H1 (cell line): ENCODE data around the gene CEP76. TPM values are rescaled to one million over a fixed set of nuclear protein-coding genes. Genes with fewer than 3 reads are reported as not detected.

Source experiments
- CTCF ChIA-PET: fragments of 300-600 bp; sonication (Branson Sonifier 250); formaldehyde crosslinking; loops from one replicate; lab custom pipeline; 2021; ENCODE audit not compliant: partially characterized antibody; lab: Charles Lee
- POLR2A ChIA-PET: fragments of 300-600 bp; sonication (Branson Sonifier 250); formaldehyde crosslinking; loops from one replicate; lab custom pipeline; 2021; ENCODE audit warnings: inconsistent platforms; ENCODE audit not compliant: partially characterized antibody; lab: Charles Lee
- DNase-seq, 2 experiments: peaks; one replicate each; pipeline versions ENCODE4 v3.0.0 to v3.0.0-alpha.2; 2010 to 2022; ENCODE audit warnings: low spot score in 2 of 2, low read depth in 1 of 2, mixed read lengths in 1 of 2
- FAIRE-seq: peaks from 2 replicates; lab custom pipeline; 2011; peaks lifted over from hg19 to GRCh38; lab: Jason Lieb, UNC
- H2AFZ ChIP-seq: 2 replicates; pipeline ENCODE4 v1.8.1; 2012; ENCODE audit warnings: low read length, inconsistent platforms
- H2AK5ac ChIP-seq: 2 replicates; pipeline ENCODE4 v1.6.1; 2013; ENCODE audit warnings: low read depth, low read length
- H2BK120ac ChIP-seq: replicated peaks from 2 replicates; pipeline ENCODE3; 2013; ENCODE audit warnings: low read depth, low read length, inconsistent platforms
- H2BK12ac ChIP-seq: 2 replicates; pipeline ENCODE4 v1.6.1; 2013; ENCODE audit warnings: low read depth, low read length
- H2BK15ac ChIP-seq: 2 replicates; pipeline ENCODE4 v1.6.1; 2013; ENCODE audit warnings: low read length
- H2BK20ac ChIP-seq: 2 replicates; pipeline ENCODE4 v1.6.1; 2013; ENCODE audit warnings: low read length
- H2BK5ac ChIP-seq: 2 replicates; pipeline ENCODE4 v1.6.1; 2013; ENCODE audit warnings: low read depth, low read length
- H3K14ac ChIP-seq: 2 replicates; pipeline ENCODE4 v1.6.1; 2013; ENCODE audit warnings: inconsistent platforms; ENCODE audit not compliant: insufficient read length
- H3K18ac ChIP-seq: 2 replicates; pipeline ENCODE4 v1.6.1; 2013; ENCODE audit warnings: low read length; ENCODE audit errors: extremely low read depth
- H3K23ac ChIP-seq: 2 replicates; pipeline ENCODE4 v1.6.1; 2013; ENCODE audit warnings: inconsistent platforms; ENCODE audit not compliant: insufficient read length
- H3K23me2 ChIP-seq: 2 replicates; pipeline ENCODE4 v1.6.1; 2013; ENCODE audit warnings: low read depth, low read length
- H3K27ac ChIP-seq: 2 replicates; pipeline ENCODE4 v1.6.1; 2011; ENCODE audit warnings: low read depth, low read length, inconsistent platforms
- H3K27me3 ChIP-seq, 4 experiments: replicated peaks in 1 of 4; 1 replicate in 1 of 4; 2 replicates in 3 of 4; pipeline versions ENCODE4 v1.6.1 to v1.8.1; 2011 to 2013; ENCODE audit warnings: low read length in 3 of 4, mild to moderate bottlenecking in 3 of 4, inconsistent platforms in 2 of 4, mixed read lengths in 2 of 4, moderate library complexity in 1 of 4; ENCODE audit not compliant: control insufficient read depth in 3 of 4, insufficient read depth in 3 of 4; ENCODE audit errors: extremely low read depth in 1 of 4
- H3K36me3 ChIP-seq, 4 experiments: 2 replicates each; pipeline versions ENCODE4 v1.6.1 to v1.8.1; 2011 to 2013; ENCODE audit warnings: mild to moderate bottlenecking in 4 of 4, low read length in 3 of 4, moderate library complexity in 2 of 4, control low read depth in 1 of 4, inconsistent platforms in 1 of 4; ENCODE audit not compliant: insufficient read depth in 4 of 4, control insufficient read depth in 2 of 4
- H3K4ac ChIP-seq: replicated peaks from 2 replicates; pipeline ENCODE3; 2013; ENCODE audit warnings: low read length, low read depth, mixed read lengths, inconsistent platforms; ENCODE audit not compliant: insufficient read length
- H3K4me1 ChIP-seq, 4 experiments: replicated peaks in 1 of 4; 1 replicate in 1 of 4; 2 replicates in 3 of 4; pipeline versions ENCODE4 v1.6.1 to v1.8.1; 2011 to 2013; ENCODE audit warnings: low read length in 3 of 4, inconsistent platforms in 2 of 4, mixed read lengths in 1 of 4; ENCODE audit not compliant: insufficient read depth in 4 of 4, control insufficient read depth in 3 of 4
- H3K4me2 ChIP-seq, 2 experiments: 2 replicates each; pipeline versions ENCODE4 v1.6.1 to v1.8.1; 2011 to 2013; ENCODE audit warnings: low read depth in 2 of 2, low read length in 2 of 2, control low read depth in 1 of 2, inconsistent platforms in 1 of 2, mild to moderate bottlenecking in 1 of 2; ENCODE audit not compliant: insufficient read depth in 1 of 2
- H3K4me3 ChIP-seq, 4 experiments: fragments of 200-600, 300-600 bp in 1 of 4; sonication (generic), shearing (Covaris generic), sonication (Bioruptor Twin) in 1 of 4; 2 replicates each; pipeline versions ENCODE4 v1.5.1 to v1.8.1; 2011 to 2016; ENCODE audit warnings: low read length in 4 of 4, low read depth in 3 of 4, control low read depth in 2 of 4, inconsistent platforms in 2 of 4, mild to moderate bottlenecking in 2 of 4, mixed read lengths in 1 of 4, moderate library complexity in 1 of 4; ENCODE audit not compliant: insufficient read depth in 2 of 4; ENCODE audit errors: extremely low read depth in 1 of 4
- H3K56ac ChIP-seq: replicated peaks from 2 replicates; pipeline ENCODE3; 2013; ENCODE audit warnings: low read depth, mild to moderate bottlenecking, mixed read lengths, low read length, inconsistent platforms; ENCODE audit not compliant: insufficient read length
- H3K79me1 ChIP-seq: 2 replicates; pipeline ENCODE4 v1.6.1; 2013; ENCODE audit warnings: low read depth, low read length, control low read depth
- H3K79me2 ChIP-seq, 2 experiments: 2 replicates each; pipeline versions ENCODE4 v1.6.1 to v1.8.1; 2012 to 2013; ENCODE audit warnings: low read length in 2 of 2, mild to moderate bottlenecking in 2 of 2, inconsistent platforms in 1 of 2; ENCODE audit not compliant: insufficient read depth in 2 of 2, control insufficient read depth in 1 of 2
- H3K9ac ChIP-seq, 4 experiments: replicated peaks in 1 of 4; 1 replicate in 1 of 4; 2 replicates in 3 of 4; pipeline versions ENCODE4 v1.6.1 to v1.8.1; 2011 to 2013; ENCODE audit warnings: low read depth in 3 of 4, low read length in 3 of 4, control low read depth in 2 of 4, mild to moderate bottlenecking in 2 of 4, moderate library complexity in 2 of 4, inconsistent platforms in 1 of 4; ENCODE audit errors: extremely low read depth in 1 of 4
- H3K9me3 ChIP-seq, 2 experiments: 2 replicates each; pipeline versions ENCODE4 v1.6.1 to v1.8.1; 2012 to 2013; ENCODE audit warnings: mild to moderate bottlenecking in 2 of 2, moderate library complexity in 2 of 2, control low read depth in 1 of 2, inconsistent platforms in 1 of 2, low read depth in 1 of 2, low read length in 1 of 2, mixed read lengths in 1 of 2; ENCODE audit not compliant: insufficient read depth in 2 of 2
- H4K20me1 ChIP-seq, 2 experiments: replicated peaks in 1 of 2; 2 replicates each; pipeline versions ENCODE3 to v1.8.1; 2011 to 2013; ENCODE audit warnings: inconsistent platforms in 2 of 2, low read length in 2 of 2, mild to moderate bottlenecking in 1 of 2; ENCODE audit not compliant: insufficient read depth in 2 of 2, control insufficient read depth in 1 of 2
- H4K5ac ChIP-seq: 2 replicates; pipeline ENCODE4 v1.6.1; 2013; ENCODE audit warnings: low read length, low read depth, mixed read lengths, inconsistent platforms; ENCODE audit not compliant: insufficient read length
- H4K8ac ChIP-seq: 2 replicates; pipeline ENCODE4 v1.8.0; 2013; ENCODE audit warnings: mild to moderate bottlenecking, moderate library complexity, low read length, inconsistent platforms; ENCODE audit not compliant: insufficient read depth; ENCODE audit errors: extremely low read depth
- H4K91ac ChIP-seq: replicated peaks from 2 replicates; pipeline ENCODE3; 2013; ENCODE audit warnings: low read length, mixed read lengths, inconsistent platforms; ENCODE audit not compliant: insufficient read length
- ATF3 ChIP-seq: IDR thresholded peaks from 2 replicates; pipeline ENCODE4 v1.6.1; 2011; ENCODE audit warnings: low read depth, mild to moderate bottlenecking, low read length; ENCODE audit not compliant: insufficient read depth
- BCL11A ChIP-seq, 2 experiments: IDR thresholded peaks; one replicate each; pipeline ENCODE4 v1.6.1; 2011; ENCODE audit warnings: low read depth in 2 of 2, low read length in 2 of 2, mild to moderate bottlenecking in 2 of 2
- BRCA1 ChIP-seq: IDR thresholded peaks from 2 replicates; pipeline ENCODE4 v1.6.1; 2012; ENCODE audit warnings: low read depth, low read length, improper control_type of control experiment
- CEBPB ChIP-seq: IDR thresholded peaks from 2 replicates; pipeline ENCODE4 v1.6.1; 2012; ENCODE audit warnings: low read depth, low read length
- CTBP2 ChIP-seq: IDR thresholded peaks from 2 replicates; pipeline ENCODE4 v1.7.0; 2011; ENCODE audit warnings: borderline replicate concordance, mild to moderate bottlenecking, moderate library complexity, mixed read lengths, low read length; ENCODE audit not compliant: insufficient read depth, insufficient read length
- E2F6 ChIP-seq: IDR thresholded peaks from 2 replicates; pipeline ENCODE4 v1.6.1; 2012; ENCODE audit warnings: inconsistent platforms
- JUN ChIP-seq: IDR thresholded peaks from 2 replicates; pipeline ENCODE4 v1.6.1; 2011; ENCODE audit warnings: low read depth, mild to moderate bottlenecking, improper control_type of control experiment, low read length
- NRF1 ChIP-seq: IDR thresholded peaks from 2 replicates; pipeline ENCODE4 v1.6.1; 2011; ENCODE audit warnings: mild to moderate bottlenecking, low read depth, low read length, improper control_type of control experiment
- SAP30 ChIP-seq: fragments of 300-600 bp; sonication (generic); IDR thresholded peaks from 2 replicates; pipeline ENCODE4 v1.7.1; 2012; ENCODE audit warnings: low read length, moderate library complexity, mild to moderate bottlenecking, inconsistent platforms; ENCODE audit not compliant: insufficient read depth, insufficient replicate concordance
- SP1 ChIP-seq: IDR thresholded peaks from 2 replicates; pipeline ENCODE4 v1.6.1; 2011; ENCODE audit warnings: low read depth, low read length
- SP4 ChIP-seq: IDR thresholded peaks from 2 replicates; pipeline ENCODE4 v1.6.1; 2012; ENCODE audit warnings: low read length, inconsistent platforms
- SRF ChIP-seq: IDR thresholded peaks from 2 replicates; pipeline ENCODE4 v1.6.1; 2011; ENCODE audit warnings: mild to moderate bottlenecking, low read depth, low read length, moderate library complexity
- WGBS, 2 experiments: shearing (Covaris generic) in 1 of 2; methylation state at CpG; one replicate each; pipeline versions ENCODE4 v1.1.6 to v1.1.7; 2013 to 2015; ENCODE audit warnings: low lambda C conversion rate in 2 of 2, mixed read lengths in 2 of 2, inconsistent platforms in 1 of 2, low coverage in 1 of 2, missing lambda C conversion rate in 1 of 2; ENCODE audit not compliant: insufficient replicate concordance in 2 of 2, insufficient coverage in 1 of 2, insufficient read length in 1 of 2; ENCODE audit errors: extremely low coverage in 1 of 2, missing lambda C conversion rate in 1 of 2; 5-methylcytosine and 5-hydroxymethylcytosine counted together
- polyA plus RNA-seq, 7 experiments: library from polyadenylated mRNA; depleted of rRNA in 3 of 7; stranded (reverse) in 5 of 7; unstranded in 2 of 7; fragments of >200 nt in 5 of 7; fragments of 200-250 nt in 2 of 7; gene quantifications; 1 replicate in 5 of 7; 2 replicates in 1 of 7; 4 replicates in 1 of 7; pipeline versions ENCODE4 v1.2.1 to v1.2.3, GENCODE V29; 2011 to 2013; ENCODE audit warnings: missing spikeins in 2 of 7, mixed read lengths in 2 of 7
- total RNA-seq: library from RNA; stranded (reverse); fragmentation: NEBNext Ultra II Directional; extraction: Animal tissue kit (Norgen Biotek cat#: 25700); gene quantifications from 2 replicates; pipeline ENCODE4 v1.2.1, GENCODE V29; 2021

Gene CEP76
- total and polyA plus RNA-seq, 2 of the 8 experiments (the other 6 are each of a cell fraction or from before 2014, with no cell fraction given) = 9.0 to 18.1 TPM

DNA sequence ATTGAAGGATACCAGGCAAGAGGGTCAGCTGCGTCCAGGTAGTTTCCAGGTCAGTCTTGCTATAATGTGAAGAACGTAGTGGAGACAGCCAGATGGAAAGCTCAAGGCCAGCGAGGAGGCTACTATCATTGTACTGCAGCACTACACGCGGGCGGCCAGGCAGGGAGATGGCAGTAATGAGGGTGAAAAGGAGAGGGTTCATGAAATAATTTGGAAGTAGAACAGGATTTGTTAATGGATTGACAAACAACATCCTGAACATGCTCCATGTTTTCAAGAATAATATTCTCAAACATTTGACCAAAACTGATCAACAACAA lies 61.7 kb downstream of the CEP76 start:
- Histone ChIP-seq H3K56ac (no peak overlapping the region), H3K23me2 (peaks cover 2% of the 10 kb centered on the region; the same call in 1 of the 2 replicates), H3K27ac (no peak overlapping the region), H3K27me3 (no peaks in the 10 kb centered on the region), H3K18ac (no peak overlapping the region), H4K91ac (no peak overlapping the region), H3K14ac (no peak overlapping the region), H2BK12ac (no peak overlapping the region), H3K9me3 (no peaks in the 10 kb centered on the region), H4K5ac (no peak overlapping the region), H3K79me2 (peaks cover 0 to 6% of the 10 kb centered on the region in 2 experiments; a peak in 2 of 4 replicates), H3K4me2 (no peak overlapping the region), H3K4ac (no peak overlapping the region), H3K9ac (no peak overlapping the region), H2BK5ac (no peak overlapping the region), H2AK5ac (0 out of 2 replicates have a peak overlapping the region, but pooled peaks have one; percentile 72), H4K20me1 (no peaks in the 10 kb centered on the region), H3K36me3 (no peaks in the 10 kb centered on the region), H3K79me1 (no peaks in the 10 kb centered on the region), H2BK15ac (no peak overlapping the region), H3K23ac (no peak overlapping the region), H2BK20ac (no peak overlapping the region), H4K8ac (no peak overlapping the region), H2BK120ac (no peak overlapping the region), H2AFZ (no peak overlapping the region), H3K4me3 (no peak overlapping the region), H3K4me1 (peaks cover under 1 to 3% (median 3%) of the 10 kb centered on the region in 4 experiments; a peak in 6 of 7 replicates)
- ChIA-PET CTCF (interaction anchor here (0.8 to 1.1 kb wide), 3 partner anchors 237 to 250 kb away, joined by 3 to 5 read pairs (median 4); no protein-coding TSS in a partner anchor), POLR2A (no interaction called here)
- WGBS, 2 experiments = 85% methylated on average over 6 of the region's 6 CpGs; no CpG with 5 or more reads in 1 of the 2 experiments
- DNase-seq = peak in 1 of 2 experiments; percentile 46
- no peak for FAIRE-seq
- TF ChIP-seq SRF (no peak), BCL11A (IDR thresholded peaks at IDR 0.05; ENCODE audit: low read depth in 2 of 2, low read length in 2 of 2) (no peak), SP4 (no peak), SP1 (no peak), CEBPB (no peak), E2F6 (no peak), ATF3 (no peak), NRF1 (no peak), SAP30 (no peak), CTBP2 (no peak), JUN (no peak), BRCA1 (no peak)
